ENCODE data around the gene PPP1R14B. TPM values are rescaled to one million over a fixed set of nuclear protein-coding genes. Genes with fewer than 3 reads are reported as not detected.
A peak's percentile ranks its signal among the peaks of the same experiment; 100 is the strongest.

Gene PPP1R14B
- total and polyA plus RNA-seq, 7 donors = 129 to 522 (median 236) TPM

GRCh38 chr11:64261556-64262080, 14.9 kb upstream of the PPP1R14B start:
- peak in 1 of 2 donors; percentile 48 for DNase-seq
- Histone ChIP-seq H3K4me3 (no peak overlapping the region), H3K4me1 (no peaks in the 10 kb centered on the region), H3K36me3 (ENCODE audit: insufficient read depth in 1 of 2, low read depth in 1 of 2) (peaks cover 3 to 85% of the 10 kb centered on the region in 2 donors), H3K27ac (no peak overlapping the region), H3K9me3 (no peaks in the 10 kb centered on the region), H3K27me3 (ENCODE audit: insufficient read depth in 3 of 3, low read length in 2 of 3) (no peaks in the 10 kb centered on the region)
- TF ChIP-seq CTCF (IDR thresholded peaks at IDR 0.05) = no peak
- intact Hi-C loops (cut with DNase I) = no loop called here
- no peak for ATAC-seq
- WGBS, 3 donors = 81 to 92% (median 85%) methylated on average over 18 of the region's 18 CpGs

GRCh38 chr11:64260147-64260708, 13.5 kb upstream of the PPP1R14B start:
- whole genome bisulfite sequencing, 3 donors = 95 to 98% (median 97%) methylated on average over 6 of the region's 6 CpGs
- intact Hi-C loops (cut with DNase I) = no loop called here

GRCh38 chr11:64259533-64260067, 12.9 kb upstream of the PPP1R14B start:
- no peak overlapping the region for H3K4me3 ChIP-seq
- DNase-seq = no peak
- H3K4me1 ChIP-seq = no peaks in the 10 kb centered on the region
- no peak for TF ChIP-seq CTCF (IDR thresholded peaks at IDR 0.05)
- WGBS, 3 donors = 85 to 89% (median 87%) methylated on average over 4 of the region's 4 CpGs
- ATAC-seq = no peak
- H3K36me3 ChIP-seq (ENCODE audit: insufficient read depth in 1 of 2, low read depth in 1 of 2) = peaks cover 0 to 87% of the 10 kb centered on the region in 2 donors
- H3K9me3 ChIP-seq = no peaks in the 10 kb centered on the region
- H3K27me3 ChIP-seq (ENCODE audit: insufficient read depth in 3 of 3, low read length in 2 of 3) = no peaks in the 10 kb centered on the region
- H3K27ac ChIP-seq = no peak overlapping the region
- intact Hi-C loops (cut with DNase I) = no loop called here

More at GRCh38 chr11:64260147-64260708, 13.5 kb upstream of the PPP1R14B start:
- ATAC-seq (no peak), DNase-seq (no peak)
- Histone ChIP-seq H3K27ac (no peak overlapping the region), H3K27me3 (ENCODE audit: insufficient read depth in 3 of 3, low read length in 2 of 3) (no peaks in the 10 kb centered on the region), H3K9me3 (no peaks in the 10 kb centered on the region), H3K36me3 (ENCODE audit: insufficient read depth in 1 of 2, low read depth in 1 of 2) (peaks cover 0 to 84% of the 10 kb centered on the region in 2 donors), H3K4me1 (no peaks in the 10 kb centered on the region), H3K4me3 (no peak overlapping the region)
- TF ChIP-seq CTCF (IDR thresholded peaks at IDR 0.05) = no peak

GRCh38 chr11:64258946-64259532, 12.3 kb upstream of the PPP1R14B start:
- 91 to 94% (median 91%) methylated on average over 22 to 32 of the region's 32 CpGs for WGBS, 3 donors

More at GRCh38 chr11:64258946-64259532, 12.3 kb upstream of the PPP1R14B start:
- DNase-seq (peak in 1 of 2 donors; percentile 55), ATAC-seq (no peak)
- Histone ChIP-seq H3K27me3 (ENCODE audit: insufficient read depth in 3 of 3, low read length in 2 of 3) (no peaks in the 10 kb centered on the region), H3K4me1 (peaks cover 2% of the 10 kb centered on the region), H3K36me3 (ENCODE audit: insufficient read depth in 1 of 2, low read depth in 1 of 2) (peaks cover 0 to 84% of the 10 kb centered on the region in 2 donors), H3K9me3 (no peaks in the 10 kb centered on the region), H3K27ac (no peak overlapping the region), H3K4me3 (no peak overlapping the region)
- TF ChIP-seq CTCF (IDR thresholded peaks at IDR 0.05) = no peak
- intact Hi-C loops (cut with DNase I) = no loop called here

All from psoas muscle (tissue), 8 donors.